Panc1 (cell line): ENCODE measurements around the gene LCOR. TPM values are rescaled to one million over a fixed set of nuclear protein-coding genes. Genes with fewer than 3 reads are reported as not detected.

Experiments used
- ATAC-seq: fragments of 200-7000 bp; cut with Tn5 transposase; 2 replicates; pipeline ENCODE4 v1.9.1; 2020; ENCODE audit warnings: mild to moderate bottlenecking, moderate library complexity
- BruUV-seq: library from RNA; stranded (reverse); fragments of 400-500 nt; replicated peaks from 2 replicates; lab custom pipeline; 2021; lab: Mats Ljungman, UMichigan
- CTCF ChIA-PET: fragments of 300-600 bp; sonication (Branson Sonifier 250); formaldehyde crosslinking; loops from one replicate; lab custom pipeline; 2022; ENCODE audit warnings: antibody characterized with exemption; lab: Charles Lee
- POLR2A ChIA-PET: fragments of 300-600 bp; sonication (Branson Sonifier 250); formaldehyde crosslinking; loops from one replicate; lab custom pipeline; 2022; ENCODE audit warnings: antibody characterized with exemption; lab: Charles Lee
- DNase-seq: peaks from one replicate; pipeline ENCODE4 v3.0.0-alpha.2; 2010; ENCODE audit warnings: low read depth, low spot score
- H3K27ac ChIP-seq: 2 replicates; pipeline ENCODE4 v1.5.1; 2011; ENCODE audit warnings: mild to moderate bottlenecking, low read length, inconsistent platforms
- H3K27me3 ChIP-seq: fragments of 200-500 bp; sonication (Bioruptor generic); 2 replicates; pipeline ENCODE4 v1.6.0; 2014; ENCODE audit warnings: low read length, inconsistent platforms; ENCODE audit not compliant: control insufficient read depth, insufficient read depth
- H3K36me3 ChIP-seq: fragments of 200-500 bp; sonication (Bioruptor generic); 2 replicates; pipeline ENCODE4 v1.5.1; 2014; ENCODE audit warnings: inconsistent platforms, mild to moderate bottlenecking, low read length, moderate library complexity; ENCODE audit not compliant: control insufficient read depth, insufficient read depth
- H3K4me1 ChIP-seq: 2 replicates; pipeline ENCODE4 v1.5.1; 2011; ENCODE audit warnings: inconsistent platforms, mild to moderate bottlenecking, low read length, moderate library complexity; ENCODE audit not compliant: control insufficient read depth, insufficient read depth
- H3K4me3 ChIP-seq, 2 experiments: 2 replicates each; pipeline ENCODE4 v1.5.1; 2011 to 2012; ENCODE audit warnings: low read depth in 2 of 2, low read length in 2 of 2, mild to moderate bottlenecking in 2 of 2, inconsistent platforms in 1 of 2, moderate library complexity in 1 of 2
- H3K9me3 ChIP-seq: fragments of 200-500 bp; sonication (Bioruptor generic); 2 replicates; pipeline ENCODE4 v1.5.1; 2014; ENCODE audit warnings: low read depth, mild to moderate bottlenecking, inconsistent platforms, low read length, moderate library complexity; ENCODE audit not compliant: control insufficient read depth, insufficient read depth
- POLR2AphosphoS5 ChIP-seq: IDR thresholded peaks from 2 replicates; pipeline ENCODE4 v1.6.1; 2012; ENCODE audit warnings: mild to moderate bottlenecking, low read depth, low read length, moderate library complexity
- SIN3A ChIP-seq: IDR thresholded peaks from 2 replicates; pipeline ENCODE4 v1.6.1; 2012; ENCODE audit warnings: low read depth, mild to moderate bottlenecking, low read length, moderate library complexity, borderline replicate concordance; ENCODE audit not compliant: insufficient read depth
- TCF7L2 ChIP-seq: IDR thresholded peaks from 2 replicates; pipeline ENCODE4 v1.6.1; 2011; ENCODE audit warnings: mild to moderate bottlenecking, low read depth, low read length, inconsistent platforms
- in situ Hi-C: cut with HindIII; loops from 2 replicates; pipeline ENCODE4 v1.10.0; 2016; ENCODE audit warnings: low sequenced_read_pairs, low pct_unique_long_range_greater_than_20kb
- intact Hi-C: fragments of 100-400 bp; cut with micrococcal nuclease; formaldehyde crosslinking; loops from one replicate; pipeline ENCODE4 v1.10.0; 2022; ENCODE audit not compliant: unreplicated experiment
- total RNA-seq: library from RNA; stranded (reverse); gene quantifications from one replicate; pipeline ENCODE4 v1.2.1, GENCODE V29; 2021; ENCODE audit not compliant: unreplicated experiment
- TF ChIP-seq, protein P1 (sequence below): fragments of 450-650 bp; IDR thresholded peaks from 2 replicates; pipeline ENCODE4 v1.5.1; 2017; ENCODE audit warnings: mild to moderate bottlenecking
- TF ChIP-seq, protein P2 (sequence below), 2 experiments: IDR thresholded peaks; 2 replicates each; pipeline ENCODE4 v1.6.1; 2011 to 2012; ENCODE audit warnings: low read depth in 2 of 2, control low read depth in 1 of 2, low read length in 1 of 2, mild to moderate bottlenecking in 1 of 2, moderate library complexity in 1 of 2; ENCODE audit not compliant: insufficient read depth in 1 of 2

Gene LCOR
- total RNA-seq, 1 experiment from 2014 or later: 58.0 TPM

DNA sequence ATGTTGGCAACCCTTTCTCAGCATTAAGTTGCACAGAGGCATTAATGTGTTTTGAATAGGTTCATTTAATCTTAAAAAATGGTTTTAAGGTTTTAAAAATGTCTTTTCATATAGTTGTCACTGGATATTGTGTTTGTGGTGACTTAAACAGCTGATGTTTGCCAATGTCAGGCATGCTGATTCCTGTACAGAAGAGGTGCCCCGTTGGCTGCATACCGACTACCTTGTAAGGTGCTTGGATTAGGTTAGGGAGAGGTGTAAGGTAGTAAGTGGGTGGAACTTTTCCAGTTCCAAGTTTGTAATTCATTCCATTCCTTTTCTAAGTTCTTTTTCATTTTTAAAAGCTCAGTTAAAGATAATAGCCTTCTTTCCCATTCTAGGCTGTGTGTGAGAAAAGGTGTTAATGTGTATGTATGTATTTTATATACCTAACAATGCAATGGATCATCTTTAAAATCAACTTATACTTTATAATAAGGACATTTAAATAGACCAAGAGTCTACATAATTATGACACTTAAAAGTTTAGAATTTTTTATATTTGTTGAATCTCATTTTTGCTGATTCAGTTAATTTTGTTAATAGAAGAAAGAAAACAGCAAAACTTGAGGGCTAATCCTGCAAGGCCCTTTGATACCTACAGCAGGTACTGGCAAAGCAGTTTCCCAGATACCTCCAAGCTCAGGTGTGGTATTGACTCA lies 155.2 kb downstream of the LCOR start:
- no TSS peak for BruUV-seq
- in situ Hi-C loops: no loop called here
- DNase-seq: no peak
- no peaks in the 10 kb centered on the region for H3K36me3 ChIP-seq
- TF ChIP-seq, protein P1, sequence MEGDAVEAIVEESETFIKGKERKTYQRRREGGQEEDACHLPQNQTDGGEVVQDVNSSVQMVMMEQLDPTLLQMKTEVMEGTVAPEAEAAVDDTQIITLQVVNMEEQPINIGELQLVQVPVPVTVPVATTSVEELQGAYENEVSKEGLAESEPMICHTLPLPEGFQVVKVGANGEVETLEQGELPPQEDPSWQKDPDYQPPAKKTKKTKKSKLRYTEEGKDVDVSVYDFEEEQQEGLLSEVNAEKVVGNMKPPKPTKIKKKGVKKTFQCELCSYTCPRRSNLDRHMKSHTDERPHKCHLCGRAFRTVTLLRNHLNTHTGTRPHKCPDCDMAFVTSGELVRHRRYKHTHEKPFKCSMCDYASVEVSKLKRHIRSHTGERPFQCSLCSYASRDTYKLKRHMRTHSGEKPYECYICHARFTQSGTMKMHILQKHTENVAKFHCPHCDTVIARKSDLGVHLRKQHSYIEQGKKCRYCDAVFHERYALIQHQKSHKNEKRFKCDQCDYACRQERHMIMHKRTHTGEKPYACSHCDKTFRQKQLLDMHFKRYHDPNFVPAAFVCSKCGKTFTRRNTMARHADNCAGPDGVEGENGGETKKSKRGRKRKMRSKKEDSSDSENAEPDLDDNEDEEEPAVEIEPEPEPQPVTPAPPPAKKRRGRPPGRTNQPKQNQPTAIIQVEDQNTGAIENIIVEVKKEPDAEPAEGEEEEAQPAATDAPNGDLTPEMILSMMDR: no peak
- TF ChIP-seq POLR2AphosphoS5 (no peak), SIN3A (no peak), TCF7L2 (no peak)
- TF ChIP-seq, protein P2, sequence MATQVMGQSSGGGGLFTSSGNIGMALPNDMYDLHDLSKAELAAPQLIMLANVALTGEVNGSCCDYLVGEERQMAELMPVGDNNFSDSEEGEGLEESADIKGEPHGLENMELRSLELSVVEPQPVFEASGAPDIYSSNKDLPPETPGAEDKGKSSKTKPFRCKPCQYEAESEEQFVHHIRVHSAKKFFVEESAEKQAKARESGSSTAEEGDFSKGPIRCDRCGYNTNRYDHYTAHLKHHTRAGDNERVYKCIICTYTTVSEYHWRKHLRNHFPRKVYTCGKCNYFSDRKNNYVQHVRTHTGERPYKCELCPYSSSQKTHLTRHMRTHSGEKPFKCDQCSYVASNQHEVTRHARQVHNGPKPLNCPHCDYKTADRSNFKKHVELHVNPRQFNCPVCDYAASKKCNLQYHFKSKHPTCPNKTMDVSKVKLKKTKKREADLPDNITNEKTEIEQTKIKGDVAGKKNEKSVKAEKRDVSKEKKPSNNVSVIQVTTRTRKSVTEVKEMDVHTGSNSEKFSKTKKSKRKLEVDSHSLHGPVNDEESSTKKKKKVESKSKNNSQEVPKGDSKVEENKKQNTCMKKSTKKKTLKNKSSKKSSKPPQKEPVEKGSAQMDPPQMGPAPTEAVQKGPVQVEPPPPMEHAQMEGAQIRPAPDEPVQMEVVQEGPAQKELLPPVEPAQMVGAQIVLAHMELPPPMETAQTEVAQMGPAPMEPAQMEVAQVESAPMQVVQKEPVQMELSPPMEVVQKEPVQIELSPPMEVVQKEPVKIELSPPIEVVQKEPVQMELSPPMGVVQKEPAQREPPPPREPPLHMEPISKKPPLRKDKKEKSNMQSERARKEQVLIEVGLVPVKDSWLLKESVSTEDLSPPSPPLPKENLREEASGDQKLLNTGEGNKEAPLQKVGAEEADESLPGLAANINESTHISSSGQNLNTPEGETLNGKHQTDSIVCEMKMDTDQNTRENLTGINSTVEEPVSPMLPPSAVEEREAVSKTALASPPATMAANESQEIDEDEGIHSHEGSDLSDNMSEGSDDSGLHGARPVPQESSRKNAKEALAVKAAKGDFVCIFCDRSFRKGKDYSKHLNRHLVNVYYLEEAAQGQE (IDR thresholded peaks at IDR 0.05; ENCODE audit: insufficient read depth in 1 of 2, low read depth in 2 of 2, low read length in 1 of 2): no peak
- POLR2A ChIA-PET: no interaction called here
- H3K9me3 ChIP-seq: no peaks in the 10 kb centered on the region
- CTCF ChIA-PET: interaction anchor here (0.6 to 1.0 kb wide), 2 partner anchors 50 to 259 kb away, joined by 3 read pairs; no protein-coding TSS in a partner anchor
- H3K27ac ChIP-seq: no peak overlapping the region
- H3K27me3 ChIP-seq: no peaks in the 10 kb centered on the region
- intact Hi-C loops: no loop called here
- ATAC-seq: no peak
- no peaks in the 10 kb centered on the region for H3K4me1 ChIP-seq
- H3K4me3 ChIP-seq: no peak overlapping the region

DNA sequence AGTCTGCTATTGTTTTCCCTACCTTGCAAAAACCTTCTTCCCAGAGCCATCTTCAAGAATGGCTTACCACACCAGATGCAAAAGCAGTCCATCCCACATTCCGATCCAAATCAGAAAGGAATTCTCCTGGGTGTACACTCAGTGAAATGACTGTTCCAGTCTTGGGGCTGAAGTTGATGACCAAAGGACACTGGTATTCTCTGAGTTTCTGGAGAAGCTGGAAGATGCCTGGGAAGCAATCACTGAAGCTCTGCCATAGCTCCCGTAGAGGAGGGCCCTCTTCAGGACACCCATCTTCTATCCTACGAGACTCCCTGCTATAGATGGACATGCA lies 155.7 kb downstream of the LCOR start:
- DNase-seq (no peak), ATAC-seq (no peak)
- POLR2A ChIA-PET: no interaction called here
- Histone ChIP-seq H3K27ac (no peak overlapping the region), H3K4me1 (no peaks in the 10 kb centered on the region), H3K9me3 (no peaks in the 10 kb centered on the region), H3K36me3 (no peaks in the 10 kb centered on the region), H3K27me3 (no peaks in the 10 kb centered on the region), H3K4me3 (no peak overlapping the region)
- intact Hi-C loops: no loop called here
- in situ Hi-C loops: no loop called here
- TF ChIP-seq, protein P1: no peak
- TF ChIP-seq POLR2AphosphoS5: no peak
- no peak for TF ChIP-seq SIN3A
- TF ChIP-seq, protein P2 (IDR thresholded peaks at IDR 0.05; ENCODE audit: insufficient read depth in 1 of 2, low read depth in 2 of 2, low read length in 1 of 2): no peak
- no peak for TF ChIP-seq TCF7L2
- CTCF ChIA-PET: no interaction called here
- BruUV-seq: no TSS peak
